ENCODE measurements around the gene DHX38.
"Not testable (repeated sequence)": the region's sequence is repeated elsewhere in the genome, so short reads cannot be mapped to it uniquely, and the experiment has no call there.

DHX38 gene

DNA sequence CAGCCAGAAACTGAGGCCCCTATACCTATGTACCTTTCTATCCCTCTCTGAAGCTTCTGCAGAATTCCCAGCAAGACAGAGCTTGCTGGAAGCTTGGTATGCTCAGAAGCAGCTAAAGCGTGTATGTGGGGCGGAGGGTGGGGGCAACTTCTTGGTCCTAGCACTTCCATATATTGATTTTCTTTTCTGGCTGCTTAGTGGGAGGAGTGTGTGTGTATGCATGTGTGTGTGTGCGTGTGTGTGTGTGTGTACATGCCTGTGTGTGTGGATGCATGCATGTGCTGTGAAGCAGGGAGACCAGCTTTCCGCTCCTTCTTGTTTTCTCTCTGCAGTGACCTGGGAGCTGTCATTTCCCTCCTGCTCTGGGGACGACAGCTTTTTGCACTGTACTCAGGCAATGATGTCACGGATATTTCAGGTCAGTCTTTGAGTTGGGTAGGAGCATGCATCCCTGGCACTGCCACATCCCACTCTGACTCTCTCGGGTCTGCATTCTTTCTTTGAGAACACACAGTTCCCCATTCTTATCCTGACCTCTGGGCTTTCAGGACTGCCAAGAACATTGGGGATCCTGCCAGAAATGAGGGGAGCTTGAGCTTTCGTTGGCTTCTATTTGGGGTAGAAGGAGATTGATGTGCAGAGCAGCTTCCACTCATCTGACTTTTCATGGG, 20.0 kb upstream of the DHX38 start:
- no peak overlapping the region for H3K4ac ChIP-seq (ENCODE audit: low read depth, low read length)
- no peak overlapping the region for H4K8ac ChIP-seq (ENCODE audit: low read depth, low read length)
- no peaks in the 10 kb centered on the region for H3K4me1 ChIP-seq (ENCODE audit: control insufficient read depth in 1 of 2, insufficient read depth in 2 of 2, low read length in 2 of 2)
- no peaks in the 10 kb centered on the region for H3K79me1 ChIP-seq (ENCODE audit: low read length)
- H3K23ac ChIP-seq (ENCODE audit: low read length): peak overlapping the region; percentile 10
- H3K79me2 ChIP-seq (ENCODE audit: control insufficient read depth, insufficient read depth, low read length, poor library complexity): no peaks in the 10 kb centered on the region
- H3K9ac ChIP-seq (ENCODE audit: low read length): no peak overlapping the region
- no CpG with 5 or more reads among the region's 8 CpGs for WGBS (ENCODE audit: extremely low coverage, insufficient coverage, insufficient read length)
- no peak overlapping the region for H3K4me3 ChIP-seq (ENCODE audit: low read depth, low read length)
- H3K18ac ChIP-seq (ENCODE audit: low read length): no peak overlapping the region
- no peak for DNase-seq
- H3K36me3 ChIP-seq (ENCODE audit: control insufficient read depth in 1 of 2, insufficient read depth in 2 of 2, low read length in 2 of 2): no peaks in the 10 kb centered on the region
- H2BK12ac ChIP-seq (ENCODE audit: low read length): no peak overlapping the region
- no peak overlapping the region for H2BK120ac ChIP-seq (ENCODE audit: insufficient read depth, low read length, poor library complexity)
- no peak overlapping the region for H4K91ac ChIP-seq (ENCODE audit: low read depth, low read length)
- peaks cover 2% of the 10 kb centered on the region for H3K9me3 ChIP-seq (ENCODE audit: insufficient read depth, low read depth, low read length)
- no peak overlapping the region for H2AFZ ChIP-seq (ENCODE audit: insufficient read depth, low read length, poor library complexity)
- H2AK5ac ChIP-seq (ENCODE audit: low read length): no peak overlapping the region
- no peak overlapping the region for H3K27ac ChIP-seq (ENCODE audit: low read depth, low read length)
- H3K14ac ChIP-seq (ENCODE audit: low read length): no peak overlapping the region
- H2BK5ac ChIP-seq (ENCODE audit: low read depth, low read length, poor library complexity): no peak overlapping the region
- no peaks in the 10 kb centered on the region for H3K27me3 ChIP-seq (ENCODE audit: insufficient read depth, low read length)
- H3K4me2 ChIP-seq (ENCODE audit: low read length): no peak overlapping the region
- no peak overlapping the region for H4K12ac ChIP-seq (ENCODE audit: low read depth, low read length)

DNA sequence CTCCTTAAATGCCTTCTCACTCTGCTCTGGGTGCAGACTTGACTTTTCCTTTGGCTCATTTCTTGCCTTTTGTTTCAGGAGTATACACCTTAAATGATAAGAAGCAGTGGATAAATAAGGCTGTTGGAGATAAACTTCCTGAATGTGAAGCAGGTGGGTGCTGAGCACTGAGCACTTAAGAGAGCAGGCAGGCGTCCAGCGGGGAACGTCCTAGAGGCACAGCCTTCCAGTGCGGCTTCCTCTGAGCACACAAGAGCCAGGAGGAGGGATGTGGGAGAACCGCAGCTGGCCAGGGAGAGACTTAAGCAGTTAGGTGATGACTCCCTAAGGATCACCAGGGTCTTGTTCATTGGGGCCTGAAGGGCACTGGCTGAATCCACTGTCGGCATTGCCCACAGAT, 18.6 kb upstream of the DHX38 start:
- H3K4ac ChIP-seq (ENCODE audit: low read depth, low read length); H4K91ac ChIP-seq (ENCODE audit: low read depth, low read length); DNase-seq; H4K8ac ChIP-seq (ENCODE audit: low read depth, low read length); H2AK5ac ChIP-seq (ENCODE audit: low read length); H4K12ac ChIP-seq (ENCODE audit: low read depth, low read length); H3K9me3 ChIP-seq (ENCODE audit: insufficient read depth, low read depth, low read length); H3K4me2 ChIP-seq (ENCODE audit: low read length); H2AFZ ChIP-seq (ENCODE audit: insufficient read depth, low read length, poor library complexity); H3K23ac ChIP-seq (ENCODE audit: low read length); H3K4me3 ChIP-seq (ENCODE audit: low read depth, low read length); H3K79me2 ChIP-seq (ENCODE audit: control insufficient read depth, insufficient read depth, low read length, poor library complexity); H3K4me1 ChIP-seq (ENCODE audit: control insufficient read depth in 1 of 2, insufficient read depth in 2 of 2, low read length in 2 of 2); H3K36me3 ChIP-seq (ENCODE audit: control insufficient read depth in 1 of 2, insufficient read depth in 2 of 2, low read length in 2 of 2); H3K27me3 ChIP-seq (ENCODE audit: insufficient read depth, low read length); H2BK120ac ChIP-seq (ENCODE audit: insufficient read depth, low read length, poor library complexity); H3K14ac ChIP-seq (ENCODE audit: low read length); H3K18ac ChIP-seq (ENCODE audit: low read length); H3K27ac ChIP-seq (ENCODE audit: low read depth, low read length); H2BK12ac ChIP-seq (ENCODE audit: low read length); H2BK5ac ChIP-seq (ENCODE audit: low read depth, low read length, poor library complexity); H3K9ac ChIP-seq (ENCODE audit: low read length); H3K79me1 ChIP-seq (ENCODE audit: low read length): not testable (repeated sequence)
- whole genome bisulfite sequencing (ENCODE audit: extremely low coverage, insufficient coverage, insufficient read length): no CpG with 5 or more reads among the region's 6 CpGs

DNA sequence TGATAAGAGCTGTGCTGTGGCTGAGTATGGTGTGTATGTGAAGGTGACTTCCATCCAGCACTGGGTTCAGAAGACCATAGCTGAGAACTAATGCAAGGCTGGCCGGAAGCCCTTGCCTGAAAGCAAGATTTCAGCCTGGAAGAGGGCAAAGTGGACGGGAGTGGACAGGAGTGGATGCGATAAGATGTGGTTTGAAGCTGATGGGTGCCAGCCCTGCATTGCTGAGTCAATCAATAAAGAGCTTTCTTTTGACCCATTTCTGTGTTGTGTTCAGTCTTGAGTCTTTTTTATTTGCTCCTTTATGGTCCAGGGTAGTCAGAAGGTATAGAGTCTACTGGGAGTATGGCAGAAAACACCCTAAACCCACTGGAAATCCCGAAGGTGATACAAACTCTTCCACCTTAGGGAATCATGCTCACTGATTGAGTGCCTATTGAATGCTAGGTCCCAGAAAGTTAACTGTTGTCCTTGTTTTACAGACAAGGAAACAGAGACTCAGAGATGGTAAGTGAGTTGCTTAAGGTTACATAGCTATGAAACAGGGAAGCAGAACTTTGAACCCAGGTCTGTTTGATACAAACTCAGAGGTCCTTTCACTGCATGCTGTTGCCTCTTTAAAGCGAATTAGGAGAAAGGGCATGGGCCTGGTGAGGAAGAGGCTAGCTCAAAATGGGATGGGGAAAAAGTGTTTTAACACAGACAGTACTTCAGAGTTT, 16.5 kb upstream of the DHX38 start:
- WGBS (ENCODE audit: extremely low coverage, insufficient coverage, insufficient read length): no CpG with 5 or more reads among the region's 5 CpGs
- not testable (repeated sequence) for H3K36me3 ChIP-seq (ENCODE audit: control insufficient read depth in 1 of 2, insufficient read depth in 2 of 2, low read length in 2 of 2); H3K18ac ChIP-seq (ENCODE audit: low read length); H3K79me2 ChIP-seq (ENCODE audit: control insufficient read depth, insufficient read depth, low read length, poor library complexity); H3K4ac ChIP-seq (ENCODE audit: low read depth, low read length); H4K91ac ChIP-seq (ENCODE audit: low read depth, low read length); H3K27me3 ChIP-seq (ENCODE audit: insufficient read depth, low read length); H3K23ac ChIP-seq (ENCODE audit: low read length); H4K8ac ChIP-seq (ENCODE audit: low read depth, low read length); H4K12ac ChIP-seq (ENCODE audit: low read depth, low read length); H2BK120ac ChIP-seq (ENCODE audit: insufficient read depth, low read length, poor library complexity); H3K4me1 ChIP-seq (ENCODE audit: control insufficient read depth in 1 of 2, insufficient read depth in 2 of 2, low read length in 2 of 2); H3K27ac ChIP-seq (ENCODE audit: low read depth, low read length); H3K9ac ChIP-seq (ENCODE audit: low read length); DNase-seq; H2BK5ac ChIP-seq (ENCODE audit: low read depth, low read length, poor library complexity); H3K79me1 ChIP-seq (ENCODE audit: low read length); H3K9me3 ChIP-seq (ENCODE audit: insufficient read depth, low read depth, low read length); H3K14ac ChIP-seq (ENCODE audit: low read length); H2BK12ac ChIP-seq (ENCODE audit: low read length); H3K4me3 ChIP-seq (ENCODE audit: low read depth, low read length); H2AFZ ChIP-seq (ENCODE audit: insufficient read depth, low read length, poor library complexity); H2AK5ac ChIP-seq (ENCODE audit: low read length); H3K4me2 ChIP-seq (ENCODE audit: low read length)

DNA sequence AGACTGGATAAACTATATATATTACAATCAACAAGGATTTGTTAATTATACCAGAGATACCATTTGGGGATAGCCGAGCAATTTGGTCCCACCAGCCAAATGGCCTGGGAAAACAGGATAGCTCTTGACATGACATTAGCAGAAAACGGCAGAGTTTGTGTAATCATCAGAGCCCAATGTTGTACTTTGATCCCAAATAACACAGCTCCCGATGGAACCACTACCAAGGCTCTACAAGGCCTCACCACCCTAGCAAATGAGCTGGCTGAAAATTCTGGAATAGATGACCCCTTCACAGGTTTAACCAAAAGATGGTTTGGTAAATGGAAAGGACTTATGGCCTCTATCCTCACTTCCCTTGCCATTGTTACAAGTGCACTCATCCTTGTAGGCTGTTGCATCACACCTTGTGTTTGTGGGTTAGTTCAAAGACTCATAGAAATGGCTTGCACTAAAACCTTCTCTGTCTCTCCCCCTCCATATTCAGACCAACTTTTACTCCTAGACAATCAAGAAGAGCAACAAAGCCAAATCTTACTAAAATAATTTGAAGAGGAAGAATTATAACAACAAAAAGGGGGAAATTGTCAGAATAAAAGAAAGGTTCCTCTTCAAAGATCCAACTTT, 9.8 kb upstream of the DHX38 start:
- no peak for DNase-seq
- no peak overlapping the region for H3K4ac ChIP-seq (ENCODE audit: low read depth, low read length)
- H3K36me3 ChIP-seq (ENCODE audit: control insufficient read depth in 1 of 2, insufficient read depth in 2 of 2, low read length in 2 of 2): peaks cover 16 to 22% of the 10 kb centered on the region in 2 experiments
- no peak overlapping the region for H4K12ac ChIP-seq (ENCODE audit: low read depth, low read length)
- no peak overlapping the region for H2AFZ ChIP-seq (ENCODE audit: insufficient read depth, low read length, poor library complexity)
- H3K79me1 ChIP-seq (ENCODE audit: low read length): no peaks in the 10 kb centered on the region
- no peaks in the 10 kb centered on the region for H3K27me3 ChIP-seq (ENCODE audit: insufficient read depth, low read length)
- H3K14ac ChIP-seq (ENCODE audit: low read length): no peak overlapping the region
- H2BK12ac ChIP-seq (ENCODE audit: low read length): no peak overlapping the region
- H4K8ac ChIP-seq (ENCODE audit: low read depth, low read length): no peak overlapping the region
- no CpG with 5 or more reads among the region's 3 CpGs for WGBS (ENCODE audit: extremely low coverage, insufficient coverage, insufficient read length)
- no peaks in the 10 kb centered on the region for H3K4me1 ChIP-seq (ENCODE audit: control insufficient read depth in 1 of 2, insufficient read depth in 2 of 2, low read length in 2 of 2)
- H2BK120ac ChIP-seq (ENCODE audit: insufficient read depth, low read length, poor library complexity): no peak overlapping the region
- no peak overlapping the region for H2BK5ac ChIP-seq (ENCODE audit: low read depth, low read length, poor library complexity)
- no peak overlapping the region for H3K18ac ChIP-seq (ENCODE audit: low read length)
- H3K27ac ChIP-seq (ENCODE audit: low read depth, low read length): no peak overlapping the region
- H3K23ac ChIP-seq (ENCODE audit: low read length): no peak overlapping the region
- H3K9ac ChIP-seq (ENCODE audit: low read length): no peak overlapping the region
- peaks cover 11% of the 10 kb centered on the region for H3K9me3 ChIP-seq (ENCODE audit: insufficient read depth, low read depth, low read length)
- no peaks in the 10 kb centered on the region for H3K79me2 ChIP-seq (ENCODE audit: control insufficient read depth, insufficient read depth, low read length, poor library complexity)
- H3K4me3 ChIP-seq (ENCODE audit: low read depth, low read length): no peak overlapping the region
- H4K91ac ChIP-seq (ENCODE audit: low read depth, low read length): no peak overlapping the region
- H2AK5ac ChIP-seq (ENCODE audit: low read length): no peak overlapping the region
- H3K4me2 ChIP-seq (ENCODE audit: low read length): no peak overlapping the region
